Thoracic aorta (tissue), 2 donors: ENCODE results near the gene RAD51AP1. TPM values are rescaled to one million over a fixed set of nuclear protein-coding genes. Genes with fewer than 3 reads are reported as not detected.

ENCODE experiments used
- ATAC-seq: fragments of 150-250 bp; one replicate; pipeline ENCODE4 v1.8.0; 2017; ENCODE audit warnings: low read depth; ENCODE audit not compliant: insufficient number of reproducible peaks, low FRiP score
- DNase-seq: peaks from one replicate; pipeline ENCODE4 v3.0.0-alpha.2; 2020; ENCODE audit warnings: low spot score
- H3K27ac ChIP-seq, 2 donors: fragments of 200-600 bp; sonication (generic); 1 replicate in 1 of 2; 2 replicates in 1 of 2; pipeline ENCODE4 v1.5.1; 2016; ENCODE audit warnings: mild to moderate bottlenecking in 2 of 2, moderate library complexity in 2 of 2
- H3K27me3 ChIP-seq: fragments of 200-600 bp; sonication (generic); replicated peaks from 2 replicates; pipeline ENCODE4 v1.6.0; 2016; ENCODE audit warnings: mild to moderate bottlenecking; ENCODE audit not compliant: insufficient read depth
- H3K36me3 ChIP-seq: fragments of 200-600 bp; sonication (generic); one replicate; pipeline ENCODE4 v1.5.1; 2016
- H3K4me1 ChIP-seq, 2 donors: fragments of 200-600 bp; sonication (generic); 1 replicate in 1 of 2; 2 replicates in 1 of 2; pipeline versions ENCODE4 v1.5.1 to v1.6.0; 2016; ENCODE audit warnings: low read depth in 2 of 2, mild to moderate bottlenecking in 1 of 2; ENCODE audit not compliant: control insufficient read depth in 1 of 2
- H3K4me3 ChIP-seq: fragments of 200-600 bp; sonication (generic); 2 replicates; pipeline ENCODE4 v1.5.1; 2016; ENCODE audit warnings: mild to moderate bottlenecking
- H3K9me3 ChIP-seq: fragments of 200-600 bp; sonication (generic); 2 replicates; pipeline ENCODE4 v1.5.1; 2016
- CTCF ChIP-seq: fragments of 200-600 bp; sonication (generic); IDR thresholded peaks from one replicate; pipeline ENCODE4 v1.5.1; 2019; ENCODE audit warnings: antibody characterized with exemption
- total RNA-seq, 2 donors: library from RNA; depleted of rRNA; stranded (reverse); fragments of >200 nt; gene quantifications; one replicate each; pipeline versions ENCODE4 v1.1.0 to v1.2.3, GENCODE V29; 2016

The RAD51AP1 gene
- total RNA-seq, 2 donors from 2014 or later = 10.2 TPM; not detected in 1

GRCh38 chr12:4562034-4562657, 23.5 kb downstream of the RAD51AP1 start, which contains the start of gene DYRK4:
Gene DYRK4, plus strand, starts transcription at chr12:4562208. Its CDS starts 38 bp downstream, at chr12:4562246.
- Histone ChIP-seq H3K4me1 (peaks cover 3 to 4% of the 10 kb centered on the region in 2 donors), H3K4me3 (peak within 1 kb of the TSS; percentile 64), H3K9me3 (no peaks in the 10 kb centered on the region), H3K27ac (no peak within 1 kb of the TSS), H3K36me3 (no peaks in the 10 kb centered on the region), H3K27me3 (no peaks in the 10 kb centered on the region)
- DNase-seq = peak; percentile 33
- TF ChIP-seq CTCF = no peak
- no peak for ATAC-seq

GRCh38 chr12:4563336-4563735, 24.6 kb downstream of the RAD51AP1 start:
- Histone ChIP-seq H3K27me3 (no peaks in the 10 kb centered on the region), H3K4me1 (peaks cover 3 to 4% of the 10 kb centered on the region in 2 donors), H3K27ac (no peak overlapping the region), H3K4me3 (no peak overlapping the region), H3K9me3 (no peaks in the 10 kb centered on the region), H3K36me3 (no peaks in the 10 kb centered on the region)
- no peak for DNase-seq
- no peak for TF ChIP-seq CTCF
- no peak for ATAC-seq

- Histone ChIP-seq H3K4me3 (no peak overlapping the region), H3K27ac (no peak overlapping the region), H3K4me1 (peaks cover 3 to 4% of the 10 kb centered on the region in 2 donors), H3K9me3 (no peaks in the 10 kb centered on the region), H3K27me3 (no peaks in the 10 kb centered on the region), H3K36me3 (no peaks in the 10 kb centered on the region)
- TF ChIP-seq CTCF = no peak
- no peak for ATAC-seq
- DNase-seq = no peak
Observed at GRCh38 chr12:4564818-4565217, 26.1 kb downstream of the RAD51AP1 start.

- Histone ChIP-seq H3K36me3 (no peaks in the 10 kb centered on the region), H3K27me3 (no peaks in the 10 kb centered on the region), H3K9me3 (no peaks in the 10 kb centered on the region), H3K4me1 (peaks cover 3 to 4% of the 10 kb centered on the region in 2 donors), H3K27ac (no peak overlapping the region), H3K4me3 (no peak overlapping the region)
- ATAC-seq = no peak
- TF ChIP-seq CTCF = no peak
- no peak for DNase-seq
Observed at GRCh38 chr12:4566474-4566873, 27.8 kb downstream of the RAD51AP1 start.

GRCh38 chr12:4567073-4567881, 28.6 kb downstream of the RAD51AP1 start:
- ATAC-seq = no peak
- H3K4me1 ChIP-seq = no peaks in the 10 kb centered on the region
- H3K27ac ChIP-seq = no peak overlapping the region

More at GRCh38 chr12:4567073-4567881, 28.6 kb downstream of the RAD51AP1 start:
- H3K27me3 ChIP-seq = no peaks in the 10 kb centered on the region
- no peaks in the 10 kb centered on the region for H3K9me3 ChIP-seq
- H3K4me3 ChIP-seq = no peak overlapping the region
- TF ChIP-seq CTCF = no peak
- H3K36me3 ChIP-seq = no peaks in the 10 kb centered on the region
- DNase-seq = no peak
